H9 (cell line): ENCODE data around the gene SPATA25. TPM values are rescaled to one million over a fixed set of nuclear protein-coding genes. Genes with fewer than 3 reads are reported as not detected.
A peak's percentile ranks its signal among the peaks of the same experiment; 100 is the strongest.

Experiments
- DNase-seq: peaks from one replicate; pipeline ENCODE4 v3.0.0-alpha.2; 2017
- H2AFZ ChIP-seq: one replicate; pipeline ENCODE4 v1.6.1; 2013; ENCODE audit warnings: mild to moderate bottlenecking, low read length, control low read depth, moderate library complexity
- H2AK5ac ChIP-seq: 2 replicates; pipeline ENCODE4 v1.6.1; 2013; ENCODE audit warnings: low read length, control low read depth, mixed read lengths; ENCODE audit not compliant: insufficient read length
- H2BK120ac ChIP-seq: one replicate; pipeline ENCODE4 v1.6.1; 2013; ENCODE audit warnings: low read depth, mild to moderate bottlenecking, low read length, control low read depth, inconsistent platforms; ENCODE audit not compliant: poor library complexity, severe bottlenecking
- H2BK12ac ChIP-seq: 2 replicates; pipeline ENCODE4 v1.6.1; 2013; ENCODE audit warnings: low read length, control low read depth, mixed read lengths, low read depth; ENCODE audit not compliant: insufficient read length
- H2BK15ac ChIP-seq: 2 replicates; pipeline ENCODE4 v1.6.1; 2013; ENCODE audit warnings: low read depth, low read length, control low read depth
- H2BK20ac ChIP-seq: one replicate; pipeline ENCODE4 v1.6.1; 2013; ENCODE audit warnings: low read depth, mild to moderate bottlenecking, low read length, control low read depth, inconsistent platforms; ENCODE audit not compliant: poor library complexity, severe bottlenecking
- H2BK5ac ChIP-seq: 2 replicates; pipeline ENCODE4 v1.6.1; 2013; ENCODE audit warnings: low read length, control low read depth, mixed read lengths; ENCODE audit not compliant: insufficient read length
- H3K14ac ChIP-seq: 2 replicates; pipeline ENCODE4 v1.6.1; 2013; ENCODE audit warnings: low read length, control low read depth; ENCODE audit not compliant: insufficient read depth
- H3K18ac ChIP-seq: 2 replicates; pipeline ENCODE4 v1.6.1; 2013; ENCODE audit warnings: low read depth, mild to moderate bottlenecking, mixed read lengths, low read length, control low read depth; ENCODE audit not compliant: insufficient read length
- H3K23ac ChIP-seq: 2 replicates; pipeline ENCODE4 v1.6.1; 2013; ENCODE audit warnings: low read length, control low read depth, mixed read lengths, low read depth; ENCODE audit not compliant: insufficient read length
- H3K23me2 ChIP-seq: 2 replicates; pipeline ENCODE4 v1.6.1; 2013; ENCODE audit warnings: low read depth, mild to moderate bottlenecking, mixed read lengths, low read length, control low read depth; ENCODE audit not compliant: insufficient read length, poor library complexity, severe bottlenecking
- H3K27ac ChIP-seq: 2 replicates; pipeline ENCODE4 v1.5.1; 2013; ENCODE audit warnings: low read length, control low read depth, mixed read lengths, low read depth; ENCODE audit not compliant: insufficient read length
- H3K27me3 ChIP-seq: 2 replicates; pipeline ENCODE4 v1.6.1; 2013; ENCODE audit warnings: low read length, control low read depth, inconsistent platforms; ENCODE audit not compliant: insufficient read depth
- H3K4ac ChIP-seq: 2 replicates; pipeline ENCODE4 v1.6.1; 2013; ENCODE audit warnings: low read depth, mild to moderate bottlenecking, control low read depth, inconsistent platforms, low read length, moderate library complexity
- H3K4me1 ChIP-seq: 2 replicates; pipeline ENCODE4 v1.6.1; 2013; ENCODE audit warnings: low read length, control low read depth, inconsistent platforms; ENCODE audit not compliant: insufficient read depth
- H3K4me2 ChIP-seq: 2 replicates; pipeline ENCODE4 v1.6.1; 2013; ENCODE audit warnings: low read length, control low read depth, mixed read lengths; ENCODE audit not compliant: insufficient read length, insufficient read depth
- H3K56ac ChIP-seq: 2 replicates; pipeline ENCODE4 v1.6.1; 2013; ENCODE audit warnings: low read depth, mild to moderate bottlenecking, mixed read lengths, low read length, control low read depth; ENCODE audit not compliant: insufficient read length
- H3K79me1 ChIP-seq: 2 replicates; pipeline ENCODE4 v1.6.1; 2013; ENCODE audit warnings: low read depth, mild to moderate bottlenecking, moderate library complexity, low read length, control low read depth, inconsistent platforms; ENCODE audit not compliant: insufficient read depth, poor library complexity, severe bottlenecking
- H3K79me2 ChIP-seq: 2 replicates; pipeline ENCODE4 v1.6.1; 2013; ENCODE audit warnings: low read length, control low read depth, inconsistent platforms; ENCODE audit not compliant: insufficient read depth
- H3K9ac ChIP-seq: 2 replicates; pipeline ENCODE4 v1.6.1; 2013; ENCODE audit warnings: low read length, control low read depth, mixed read lengths; ENCODE audit not compliant: insufficient read length; ENCODE audit errors: extremely low read depth
- H3K9me3 ChIP-seq: one replicate; pipeline ENCODE4 v1.6.1; 2013; ENCODE audit warnings: low read depth, low read length, inconsistent platforms; ENCODE audit not compliant: control insufficient read depth
- H3T11ph ChIP-seq: one replicate; pipeline ENCODE4 v1.6.1; 2013; ENCODE audit warnings: mild to moderate bottlenecking, low read length, control low read depth, inconsistent platforms
- H4K20me1 ChIP-seq: one replicate; pipeline ENCODE4 v1.6.1; 2013; ENCODE audit not compliant: control insufficient read depth, insufficient read length, insufficient read depth
- H4K5ac ChIP-seq: 2 replicates; pipeline ENCODE4 v1.6.1; 2013; ENCODE audit warnings: low read depth, mild to moderate bottlenecking, mixed read lengths, low read length, control low read depth; ENCODE audit not compliant: insufficient read length
- H4K8ac ChIP-seq: replicated peaks from 2 replicates; pipeline ENCODE4 v1.6.1; 2013; ENCODE audit warnings: low read length, control low read depth, mixed read lengths, low read depth; ENCODE audit not compliant: insufficient read length
- H4K91ac ChIP-seq: 2 replicates; pipeline ENCODE4 v1.6.1; 2013; ENCODE audit warnings: low read depth, mild to moderate bottlenecking, moderate library complexity, mixed read lengths, low read length, control low read depth; ENCODE audit not compliant: insufficient read length
- H3K27ac Mint-ChIP-seq, 3 experiments: 2 replicates in 2 of 3; 3 replicates in 1 of 3; pipeline ENCODE4 v1.8.0; 2020 to 2021; ENCODE audit warnings: mixed read lengths in 3 of 3, mild to moderate bottlenecking in 1 of 3, moderate library complexity in 1 of 3
- H3K27me3 Mint-ChIP-seq: 2 replicates; pipeline ENCODE4 v1.8.0; 2021; ENCODE audit warnings: low read depth, mild to moderate bottlenecking, moderate library complexity, mixed read lengths
- H3K36me3 Mint-ChIP-seq, 3 experiments: 2 replicates in 2 of 3; 3 replicates in 1 of 3; pipeline ENCODE4 v1.8.0; 2020 to 2021; ENCODE audit warnings: low read depth in 3 of 3, mixed read lengths in 3 of 3; ENCODE audit not compliant: insufficient read depth in 1 of 3
- H3K4me1 Mint-ChIP-seq, 2 experiments: 2 replicates each; pipeline ENCODE4 v1.8.0; 2020; ENCODE audit warnings: mixed read lengths in 2 of 2
- H3K4me3 Mint-ChIP-seq, 2 experiments: 2 replicates in 1 of 2; 3 replicates in 1 of 2; pipeline ENCODE4 v1.8.0; 2020 to 2021; ENCODE audit warnings: mild to moderate bottlenecking in 2 of 2, mixed read lengths in 2 of 2, moderate library complexity in 1 of 2
- H3K9me3 Mint-ChIP-seq, 2 experiments: 2 replicates in 1 of 2; 3 replicates in 1 of 2; pipeline ENCODE4 v1.8.0; 2020; ENCODE audit warnings: mild to moderate bottlenecking in 2 of 2, mixed read lengths in 2 of 2, moderate library complexity in 1 of 2
- WGBS: extraction: QIAGEN DNeasy Blood & Tissue Kit; methylation state at CpG from one replicate; pipeline ENCODE4 v1.1.7; 2013; ENCODE audit warnings: missing lambda C conversion rate, low lambda C conversion rate, mixed read lengths; ENCODE audit not compliant: insufficient read length; ENCODE audit errors: extremely low coverage; 5-methylcytosine and 5-hydroxymethylcytosine counted together
- total RNA-seq: library from RNA; stranded (reverse); gene quantifications from 2 replicates; pipeline ENCODE4 v1.2.1, GENCODE V29; 2021
- TF ChIP-seq, protein P1 (sequence below): fragments of 200-600 bp; sonication (generic); conservative IDR thresholded peaks from 3 replicates; pipeline ENCODE4 v1.8.0; 2021; ENCODE audit warnings: antibody characterized with exemption, mild to moderate bottlenecking

Gene SPATA25
- total RNA-seq, 1 experiment from 2014 or later, result 2.4 TPM

DNA sequence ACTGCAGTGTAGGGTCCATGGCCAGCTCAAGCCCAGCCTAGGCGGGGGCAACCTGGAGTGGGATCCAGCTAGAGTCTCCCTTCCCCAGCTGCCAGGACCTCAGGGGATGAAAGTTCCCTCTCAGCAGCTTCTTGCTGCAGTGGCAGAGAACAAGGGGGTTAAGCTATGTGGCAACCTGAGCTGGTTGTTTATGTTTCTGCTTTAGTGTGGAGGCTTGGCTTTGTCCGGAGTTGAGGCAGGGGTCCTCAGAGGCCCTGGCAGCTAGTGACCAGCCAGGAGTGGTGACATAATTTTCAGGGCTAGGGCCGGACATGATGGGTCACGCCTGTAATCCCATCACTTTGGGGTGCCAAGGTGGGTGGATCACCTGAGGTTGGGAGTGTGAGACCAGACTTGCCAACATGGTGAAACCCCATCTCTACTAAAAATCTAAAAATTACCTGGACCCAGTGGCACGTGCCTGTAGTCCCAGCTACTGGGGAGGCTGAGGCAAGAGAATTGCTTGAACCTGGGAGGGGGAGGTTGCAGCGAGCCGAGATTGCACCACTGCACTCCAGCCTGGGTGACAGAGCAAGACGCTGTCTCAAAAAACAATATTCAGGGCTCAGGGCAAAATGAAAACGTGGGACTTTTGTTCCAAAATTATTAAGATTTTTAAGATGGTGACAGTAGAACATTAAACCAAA, 38.5 kb upstream of the SPATA25 start:
- Histone ChIP-seq H3K27ac (no peak overlapping the region), H3K9me3 (no peaks in the 10 kb centered on the region), H3K4ac (no peak overlapping the region), H2BK12ac (no peak overlapping the region), H3K79me2 (no peaks in the 10 kb centered on the region), H3K9ac (no peak overlapping the region), H2BK15ac (no peak overlapping the region), H3K27me3 (no peaks in the 10 kb centered on the region), H3K23me2 (no peaks in the 10 kb centered on the region), H3K23ac (no peak overlapping the region), H3K56ac (no peak overlapping the region), H3T11ph (no peak overlapping the region), H3K79me1 (no peaks in the 10 kb centered on the region), H2BK20ac (no peak overlapping the region), H2AK5ac (no peak overlapping the region), H3K14ac (no peak overlapping the region), H3K4me1 (no peaks in the 10 kb centered on the region), H4K5ac (no peak overlapping the region), H4K8ac (no peak overlapping the region), H3K4me2 (no peak overlapping the region), H3K18ac (no peak overlapping the region), H4K20me1 (no peaks in the 10 kb centered on the region), H2AFZ (no peak overlapping the region), H4K91ac (no peak overlapping the region), H2BK120ac (no peak overlapping the region), H2BK5ac (no peak overlapping the region)
- Mint-ChIP-seq H3K36me3 (no peaks in the 10 kb centered on the region), H3K4me1 (peaks cover 9 to 19% of the 10 kb centered on the region in 2 experiments), H3K9me3 (no peaks in the 10 kb centered on the region), H3K4me3 (no peak overlapping the region), H3K27ac (peak overlapping the region in 1 of 3 experiments; percentile 55; a peak in 2 of 7 replicates), H3K27me3 (peaks cover 3% of the 10 kb centered on the region)
- DNase-seq, result no peak
- TF ChIP-seq, protein P1, sequence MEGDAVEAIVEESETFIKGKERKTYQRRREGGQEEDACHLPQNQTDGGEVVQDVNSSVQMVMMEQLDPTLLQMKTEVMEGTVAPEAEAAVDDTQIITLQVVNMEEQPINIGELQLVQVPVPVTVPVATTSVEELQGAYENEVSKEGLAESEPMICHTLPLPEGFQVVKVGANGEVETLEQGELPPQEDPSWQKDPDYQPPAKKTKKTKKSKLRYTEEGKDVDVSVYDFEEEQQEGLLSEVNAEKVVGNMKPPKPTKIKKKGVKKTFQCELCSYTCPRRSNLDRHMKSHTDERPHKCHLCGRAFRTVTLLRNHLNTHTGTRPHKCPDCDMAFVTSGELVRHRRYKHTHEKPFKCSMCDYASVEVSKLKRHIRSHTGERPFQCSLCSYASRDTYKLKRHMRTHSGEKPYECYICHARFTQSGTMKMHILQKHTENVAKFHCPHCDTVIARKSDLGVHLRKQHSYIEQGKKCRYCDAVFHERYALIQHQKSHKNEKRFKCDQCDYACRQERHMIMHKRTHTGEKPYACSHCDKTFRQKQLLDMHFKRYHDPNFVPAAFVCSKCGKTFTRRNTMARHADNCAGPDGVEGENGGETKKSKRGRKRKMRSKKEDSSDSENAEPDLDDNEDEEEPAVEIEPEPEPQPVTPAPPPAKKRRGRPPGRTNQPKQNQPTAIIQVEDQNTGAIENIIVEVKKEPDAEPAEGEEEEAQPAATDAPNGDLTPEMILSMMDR, result no peak
- WGBS, result no CpG with 5 or more reads among the region's 9 CpGs
